ENCODE results near the gene RANBP10. TPM values are rescaled to one million over a fixed set of nuclear protein-coding genes. Genes with fewer than 3 reads are reported as not detected.

The RANBP10 gene
- total RNA-seq, 1 experiment from 2014 or later = 13.4 TPM

GRCh38 chr16:67734731-67735201 is 71.6 kb downstream of the RANBP10 start:
- CTCF ChIA-PET = no interaction called here
- Histone ChIP-seq H3K4me1 (ENCODE audit: control insufficient read depth, insufficient read depth, low read length) (no peaks in the 10 kb centered on the region), H3K4me3 (ENCODE audit: low read depth in 2 of 2, low read length in 2 of 2) (no peak overlapping the region), H3K27ac (ENCODE audit: low read length) (no peak overlapping the region), H3K36me3 (ENCODE audit: control insufficient read depth, insufficient read depth, low read length) (no peaks in the 10 kb centered on the region; the same call in 1 of the 2 replicates), H3K27me3 (ENCODE audit: control insufficient read depth, insufficient read depth, low read length) (no peaks in the 10 kb centered on the region), H3K9me3 (ENCODE audit: control insufficient read depth, insufficient read depth, low read depth, low read length) (no peaks in the 10 kb centered on the region)
- intact Hi-C loops (cut with micrococcal nuclease; ENCODE audit: unreplicated experiment) (no loop called here), in situ Hi-C loops (cut with HindIII; ENCODE audit: low pct_unique_long_range_greater_than_20kb, low sequenced_read_pairs) (no loop called here)
- POLR2A ChIA-PET = no interaction called here
- DNase-seq (ENCODE audit: low read depth, low spot score) = no peak
- BruUV-seq (replicated peaks) = no TSS peak
- no peak for ATAC-seq
- TF ChIP-seq, protein P1, sequence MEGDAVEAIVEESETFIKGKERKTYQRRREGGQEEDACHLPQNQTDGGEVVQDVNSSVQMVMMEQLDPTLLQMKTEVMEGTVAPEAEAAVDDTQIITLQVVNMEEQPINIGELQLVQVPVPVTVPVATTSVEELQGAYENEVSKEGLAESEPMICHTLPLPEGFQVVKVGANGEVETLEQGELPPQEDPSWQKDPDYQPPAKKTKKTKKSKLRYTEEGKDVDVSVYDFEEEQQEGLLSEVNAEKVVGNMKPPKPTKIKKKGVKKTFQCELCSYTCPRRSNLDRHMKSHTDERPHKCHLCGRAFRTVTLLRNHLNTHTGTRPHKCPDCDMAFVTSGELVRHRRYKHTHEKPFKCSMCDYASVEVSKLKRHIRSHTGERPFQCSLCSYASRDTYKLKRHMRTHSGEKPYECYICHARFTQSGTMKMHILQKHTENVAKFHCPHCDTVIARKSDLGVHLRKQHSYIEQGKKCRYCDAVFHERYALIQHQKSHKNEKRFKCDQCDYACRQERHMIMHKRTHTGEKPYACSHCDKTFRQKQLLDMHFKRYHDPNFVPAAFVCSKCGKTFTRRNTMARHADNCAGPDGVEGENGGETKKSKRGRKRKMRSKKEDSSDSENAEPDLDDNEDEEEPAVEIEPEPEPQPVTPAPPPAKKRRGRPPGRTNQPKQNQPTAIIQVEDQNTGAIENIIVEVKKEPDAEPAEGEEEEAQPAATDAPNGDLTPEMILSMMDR (IDR thresholded peaks at IDR 0.05) = no peak
- TF ChIP-seq TCF7L2 (IDR thresholded peaks at IDR 0.05; ENCODE audit: low read depth, low read length) = no peak
- no peak for TF ChIP-seq POLR2AphosphoS5 (IDR thresholded peaks at IDR 0.05; ENCODE audit: low read depth, low read length)
- no peak for TF ChIP-seq SIN3A (IDR thresholded peaks at IDR 0.05; ENCODE audit: borderline replicate concordance, insufficient read depth, low read depth, low read length)
- TF ChIP-seq REST (IDR thresholded peaks at IDR 0.05; ENCODE audit: insufficient read depth in 1 of 2, low read depth in 2 of 2, low read length in 1 of 2) = no peak

DNA sequence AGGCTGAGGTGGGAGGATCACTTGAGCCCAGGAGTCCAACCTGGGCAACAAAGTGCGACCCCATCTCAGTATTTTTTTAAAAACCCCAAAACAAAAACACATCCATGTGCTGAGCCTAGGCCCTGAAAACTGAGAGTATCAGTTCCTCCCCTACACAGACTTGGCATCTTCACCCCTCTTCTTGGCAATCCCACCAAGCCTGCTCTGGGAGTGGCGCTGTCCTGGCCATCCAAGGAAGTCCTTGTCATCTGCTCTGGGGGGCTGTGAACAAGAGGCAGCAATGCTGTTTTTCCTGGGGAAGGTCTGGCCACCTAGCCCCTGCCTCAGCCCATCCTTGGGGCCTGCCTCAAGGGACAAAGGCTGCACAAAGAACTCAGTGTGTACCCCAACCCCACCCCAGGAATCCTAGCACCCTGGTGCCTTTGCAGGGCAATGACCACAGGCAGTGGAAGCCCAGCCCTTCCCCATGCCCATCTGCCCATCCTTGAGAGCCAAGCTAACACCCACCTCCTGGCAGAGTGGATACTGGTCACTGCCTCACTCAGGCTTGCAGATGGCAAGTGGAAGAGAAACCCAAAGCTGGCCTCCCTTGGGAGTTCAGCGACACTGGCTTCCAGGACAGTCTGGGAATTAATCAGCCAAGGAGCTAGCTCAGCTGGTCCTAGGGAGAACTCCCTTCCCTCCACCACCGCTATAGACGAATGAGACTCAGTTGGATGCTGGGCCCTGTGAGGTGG is 72.5 kb downstream of the RANBP10 start:
- Histone ChIP-seq H3K27me3 (ENCODE audit: control insufficient read depth, insufficient read depth, low read length) (no peaks in the 10 kb centered on the region), H3K4me1 (ENCODE audit: control insufficient read depth, insufficient read depth, low read length) (no peaks in the 10 kb centered on the region), H3K36me3 (ENCODE audit: control insufficient read depth, insufficient read depth, low read length) (no peaks in the 10 kb centered on the region; the same call in 1 of the 2 replicates), H3K27ac (ENCODE audit: low read length) (no peak overlapping the region), H3K4me3 (ENCODE audit: low read depth in 2 of 2, low read length in 2 of 2) (no peak overlapping the region), H3K9me3 (ENCODE audit: control insufficient read depth, insufficient read depth, low read depth, low read length) (no peaks in the 10 kb centered on the region)
- CTCF ChIA-PET = no interaction called here
- BruUV-seq (replicated peaks) = no TSS peak
- ATAC-seq (no peak), DNase-seq (ENCODE audit: low read depth, low spot score) (no peak)
- TF ChIP-seq POLR2AphosphoS5 (IDR thresholded peaks at IDR 0.05; ENCODE audit: low read depth, low read length) (no peak), REST (IDR thresholded peaks at IDR 0.05; ENCODE audit: insufficient read depth in 1 of 2, low read depth in 2 of 2, low read length in 1 of 2) (no peak), SIN3A (IDR thresholded peaks at IDR 0.05; ENCODE audit: borderline replicate concordance, insufficient read depth, low read depth, low read length) (no peak), TCF7L2 (IDR thresholded peaks at IDR 0.05; ENCODE audit: low read depth, low read length) (no peak)
- TF ChIP-seq, protein P1 (IDR thresholded peaks at IDR 0.05) = no peak
- intact Hi-C loops (cut with micrococcal nuclease; ENCODE audit: unreplicated experiment) (no loop called here), in situ Hi-C loops (cut with HindIII; ENCODE audit: low pct_unique_long_range_greater_than_20kb, low sequenced_read_pairs) (no loop called here)
- POLR2A ChIA-PET = interaction anchor here (0.6 kb wide), 1 partner anchor 8 kb away, joined by 3 read pairs; no protein-coding TSS in a partner anchor
